GM23338 (cell line): ENCODE data around the gene SNX1. TPM values are rescaled to one million over a fixed set of nuclear protein-coding genes. Genes with fewer than 3 reads are reported as not detected.

ENCODE experiments used
- ATAC-seq: fragments of 200-7000 bp; cut with Tn5 transposase; 3 replicates; pipeline ENCODE4 v1.9.1; 2020
- DNase-seq: peaks from one replicate; pipeline ENCODE4 v3.0.0-alpha.2; 2015; ENCODE audit warnings: low spot score
- H2AFZ ChIP-seq: fragments of 200-600 bp; sonication (generic); 2 replicates; pipeline ENCODE4 v1.8.0; 2016; ENCODE audit warnings: antibody characterized with exemption, mild to moderate bottlenecking, moderate library complexity
- H3F3A ChIP-seq: fragments of 200-600 bp; sonication (generic); replicated peaks from 2 replicates; pipeline ENCODE4 v1.8.0; 2017; ENCODE audit warnings: antibody characterized with exemption, mixed run types, low read depth
- H3K27ac ChIP-seq: fragments of 200-600 bp; sonication (generic); 2 replicates; pipeline ENCODE4 v1.6.1; 2016; ENCODE audit warnings: low read depth
- H3K27me3 ChIP-seq: fragments of 200-600 bp; sonication (generic); 2 replicates; pipeline ENCODE4 v1.8.0; 2016; ENCODE audit warnings: mild to moderate bottlenecking, mixed run types, moderate library complexity; ENCODE audit not compliant: insufficient read depth
- H3K36me3 ChIP-seq: fragments of 200-600 bp; sonication (generic); 2 replicates; pipeline ENCODE4 v1.8.0; 2016; ENCODE audit warnings: mild to moderate bottlenecking; ENCODE audit not compliant: insufficient read depth
- H3K4me1 ChIP-seq: fragments of 200-600 bp; sonication (generic); 2 replicates; pipeline ENCODE4 v1.8.0; 2016; ENCODE audit warnings: mild to moderate bottlenecking, moderate library complexity; ENCODE audit not compliant: insufficient read depth
- H3K4me2 ChIP-seq: fragments of 200-600 bp; sonication (generic); 2 replicates; pipeline ENCODE4 v1.7.1; 2017; ENCODE audit warnings: mixed run types
- H3K4me3 ChIP-seq: fragments of 200-600 bp; sonication (generic); 2 replicates; pipeline ENCODE4 v1.6.1; 2016; ENCODE audit warnings: mixed run types
- H3K79me2 ChIP-seq: fragments of 200-600 bp; sonication (generic); replicated peaks from 2 replicates; pipeline ENCODE4 v1.8.0; 2017; ENCODE audit warnings: mild to moderate bottlenecking; ENCODE audit not compliant: insufficient read depth
- H3K9me2 ChIP-seq: fragments of 200-600 bp; sonication (generic); 2 replicates; pipeline ENCODE4 v1.8.0; 2017; ENCODE audit not compliant: insufficient read depth
- H4K20me1 ChIP-seq: fragments of 200-600 bp; sonication (generic); replicated peaks from 2 replicates; pipeline ENCODE4 v1.8.0; 2017; ENCODE audit warnings: mild to moderate bottlenecking; ENCODE audit not compliant: insufficient read depth
- H3K27ac Mint-ChIP-seq: 2 replicates; pipeline ENCODE4 v1.8.0; 2020; ENCODE audit warnings: inconsistent platforms, mild to moderate bottlenecking, moderate library complexity, mixed read lengths
- H3K27me3 Mint-ChIP-seq: 3 replicates; pipeline ENCODE4 v1.8.0; 2022; ENCODE audit warnings: low read depth, mild to moderate bottlenecking, moderate library complexity, mixed read lengths, inconsistent platforms; ENCODE audit not compliant: insufficient read depth, poor library complexity
- H3K36me3 Mint-ChIP-seq: 3 replicates; pipeline ENCODE4 v1.8.0; 2021; ENCODE audit warnings: low read depth, mild to moderate bottlenecking, inconsistent platforms, moderate library complexity, mixed read lengths
- H3K4me1 Mint-ChIP-seq: 3 replicates; pipeline ENCODE4 v1.8.0; 2020; ENCODE audit warnings: mild to moderate bottlenecking, inconsistent platforms, mixed read lengths
- H3K4me3 Mint-ChIP-seq: 3 replicates; pipeline ENCODE4 v1.8.0; 2021; ENCODE audit warnings: moderate library complexity, mild to moderate bottlenecking, inconsistent platforms, mixed read lengths
- H3K9me3 Mint-ChIP-seq: 3 replicates; pipeline ENCODE4 v1.8.0; 2020; ENCODE audit warnings: moderate library complexity, mild to moderate bottlenecking, inconsistent platforms, mixed read lengths
- CREB1 ChIP-seq: fragments of 250-450 bp; sonication (Bioruptor Pico); IDR thresholded peaks from 2 replicates; pipeline ENCODE4 v1.5.0; 2020; ENCODE audit warnings: low read depth, mild to moderate bottlenecking, moderate library complexity
- CTCF ChIP-seq, 2 experiments: fragments of 200-600 bp in 1 of 2; sonication (generic) in 1 of 2; conservative IDR thresholded peaks; 2 replicates each; pipeline versions ENCODE4 v1.5.1 to v1.6.1; 2016 to 2017; ENCODE audit warnings: antibody characterized with exemption in 2 of 2, low read depth in 2 of 2, mild to moderate bottlenecking in 2 of 2, moderate library complexity in 1 of 2
- ETS1 ChIP-seq: IDR thresholded peaks from 2 replicates; pipeline ENCODE4 v1.6.1; 2016; ENCODE audit warnings: antibody characterized with exemption
- EZH2 ChIP-seq: fragments of 200-600 bp; sonication (generic); IDR thresholded peaks from one replicate; pipeline ENCODE4 v1.8.0; 2017; ENCODE audit warnings: antibody characterized with exemption, mild to moderate bottlenecking, low read depth; ENCODE audit not compliant: unreplicated experiment
- EZH2phosphoT487 ChIP-seq: fragments of 200-600 bp; sonication (generic); IDR thresholded peaks from one replicate; pipeline ENCODE4 v1.8.1; 2018; ENCODE audit warnings: antibody characterized with exemption; ENCODE audit not compliant: unreplicated experiment
- JUNB ChIP-seq: IDR thresholded peaks from one replicate; pipeline ENCODE4 v1.6.1; 2016; ENCODE audit warnings: antibody characterized with exemption; ENCODE audit not compliant: unreplicated experiment
- NANOG ChIP-seq: IDR thresholded peaks from 2 replicates; pipeline ENCODE4 v1.6.1; 2016; ENCODE audit warnings: antibody characterized with exemption, borderline replicate concordance
- POLR2AphosphoS5 ChIP-seq: IDR thresholded peaks from 2 replicates; pipeline ENCODE4 v1.6.1; 2016; ENCODE audit warnings: antibody characterized with exemption, low read depth
- REST ChIP-seq: IDR thresholded peaks from one replicate; pipeline ENCODE4 v1.6.1; 2018; ENCODE audit warnings: antibody characterized with exemption; ENCODE audit not compliant: unreplicated experiment
- STAT1 ChIP-seq: IDR thresholded peaks from one replicate; pipeline ENCODE4 v1.6.1; 2016; ENCODE audit warnings: antibody characterized with exemption; ENCODE audit not compliant: unreplicated experiment
- ZNF114 ChIP-seq: fragments of 250-450 bp; sonication (Bioruptor Pico); IDR thresholded peaks from 2 replicates; pipeline ENCODE4 v1.5.0; 2020; ENCODE audit warnings: mild to moderate bottlenecking, moderate library complexity
- ZNF331 ChIP-seq: fragments of 250-450 bp; sonication (Bioruptor Pico); IDR thresholded peaks from 2 replicates; pipeline ENCODE4 v1.5.0; 2020; ENCODE audit warnings: low read depth, mild to moderate bottlenecking, moderate library complexity
- ZNF462 ChIP-seq: fragments of 250-450 bp; sonication (Bioruptor Pico); IDR thresholded peaks from 2 replicates; pipeline ENCODE4 v1.5.0; 2020; ENCODE audit warnings: mild to moderate bottlenecking, moderate library complexity
- polyA plus RNA-seq: library from polyadenylated mRNA; unstranded; fragments of >200 nt; fragmentation: Nextera tagmentation; extraction: Ambion mirVana; gene quantifications from 2 replicates; pipeline ENCODE4 v1.2.1, GENCODE V29; 2016
- total RNA-seq: library from RNA; depleted of rRNA; stranded (reverse); fragments of >200 nt; shearing (Covaris generic); gene quantifications from 2 replicates; pipeline ENCODE4 v1.2.3, GENCODE V29; 2014

SNX1 gene
- total and polyA plus RNA-seq, 2 experiments from 2014 or later = 33.3 to 33.8 TPM

GRCh38 chr15:64133623-64134344, 38.0 kb downstream of the SNX1 start:
- no peak for ATAC-seq
- peaks cover 6% of the 10 kb centered on the region; the same call in 1 of the 3 replicates for H3K4me1 Mint-ChIP-seq
- no peak for TF ChIP-seq EZH2
- TF ChIP-seq CREB1 (CRISPR knock-in tag) = no peak
- no peak for TF ChIP-seq ZNF462 (CRISPR knock-in tag)
- TF ChIP-seq EZH2phosphoT487 = no peak
- TF ChIP-seq POLR2AphosphoS5 = no peak
- TF ChIP-seq ZNF331 (CRISPR knock-in tag) = no peak
- no peak for TF ChIP-seq ETS1
- TF ChIP-seq CTCF (conservative IDR thresholded peaks at IDR 0.05; ENCODE audit: low read depth in 2 of 2) = no peak
- no peak for TF ChIP-seq NANOG
- no peak for TF ChIP-seq JUNB
- TF ChIP-seq REST = no peak
- no peak for TF ChIP-seq ZNF114 (CRISPR knock-in tag)
- no peak for TF ChIP-seq STAT1

More at GRCh38 chr15:64133623-64134344, 38.0 kb downstream of the SNX1 start:
- H3K9me2 ChIP-seq = no peaks in the 10 kb centered on the region
- Mint-ChIP-seq H3K27me3 (peaks cover 4% of the 10 kb centered on the region), H3K27ac (no peak overlapping the region), H3K4me3 (no peak overlapping the region), H3K9me3 (no peaks in the 10 kb centered on the region), H3K36me3 (peaks cover 68% of the 10 kb centered on the region)
- no peak for DNase-seq
- peaks cover 9% of the 10 kb centered on the region; the same call in 1 of the 2 replicates for H3F3A ChIP-seq
- no peak overlapping the region for H2AFZ ChIP-seq
- no peaks in the 10 kb centered on the region for H3K79me2 ChIP-seq
- peaks cover 22% of the 10 kb centered on the region; the same call in 1 of the 2 replicates for H3K36me3 ChIP-seq
- H3K4me1 ChIP-seq = peaks cover under 1% of the 10 kb centered on the region; the same call in 1 of the 2 replicates
- H3K27me3 ChIP-seq = no peaks in the 10 kb centered on the region
- no peak overlapping the region for H3K4me3 ChIP-seq
- no peak overlapping the region for H3K4me2 ChIP-seq
- H4K20me1 ChIP-seq = no peaks in the 10 kb centered on the region; the same call in none of the 2 replicates
- no peak overlapping the region for H3K27ac ChIP-seq
